ENCODE results near the gene RAPGEF5. TPM values are rescaled to one million over a fixed set of nuclear protein-coding genes. Genes with fewer than 3 reads are reported as not detected.

The RAPGEF5 gene
- total RNA-seq, 1 experiment from 2014 or later, result 15.6 TPM

GRCh38 chr7:22087861-22088260 is 269.1 kb downstream of the RAPGEF5 start:
- ATAC-seq (no peak), DNase-seq (ENCODE audit: low read depth, low spot score) (no peak)
- BruUV-seq (replicated peaks), result no TSS peak
- Histone ChIP-seq H3K9me2 (ENCODE audit: insufficient read depth) (no peaks in the 10 kb centered on the region), H2AFZ (ENCODE audit: low read depth, low read length, poor library complexity, severe bottlenecking) (no peak overlapping the region), H3K4me1 (ENCODE audit: control insufficient read depth in 1 of 2, insufficient read depth in 2 of 2, low read length in 2 of 2) (peaks cover 5 to 8% of the 10 kb centered on the region in 2 experiments; a peak in 3 of 4 replicates), H4K20me1 (ENCODE audit: insufficient read depth) (no peaks in the 10 kb centered on the region), H3K9ac (ENCODE audit: low read length) (no peak overlapping the region), H3K36me3 (ENCODE audit: control insufficient read depth in 1 of 2, insufficient read depth in 2 of 2, low read length in 2 of 2) (no peaks in the 10 kb centered on the region), H3K27me3 (ENCODE audit: insufficient read depth, low read length) (no peaks in the 10 kb centered on the region), H3K79me2 (ENCODE audit: insufficient read depth, low read length) (no peaks in the 10 kb centered on the region), H3K27ac (ENCODE audit: low read depth, low read length) (no peak overlapping the region), H3K9me3 (ENCODE audit: control insufficient read depth in 1 of 2, insufficient read depth in 1 of 2, low read depth in 1 of 2, low read length in 2 of 2) (no peaks in the 10 kb centered on the region), H3K4me3 (replicated peaks in 1 of 2; ENCODE audit: low read depth in 1 of 2, low read length in 2 of 2) (no peak overlapping the region), H3K4me2 (ENCODE audit: low read length) (no peak overlapping the region)
- RAD21 ChIA-PET (ENCODE audit: low non-redundant PET in 1 of 2, low total read pairs in 2 of 2, uncharacterized antibody in 2 of 2, unreplicated experiment in 2 of 2), result no interaction called here
- TF ChIP-seq CTCF (IDR thresholded peaks at IDR 0.05 in 2 of 3, conservative IDR thresholded peaks at IDR 0.05 in 1 of 3; ENCODE audit: borderline replicate concordance in 1 of 3, insufficient read depth in 1 of 3, low read depth in 2 of 3, low read length in 2 of 3) (no peak), POLR2AphosphoS5 (IDR thresholded peaks at IDR 0.05; ENCODE audit: low read depth, low read length) (no peak), ELF1 (IDR thresholded peaks at IDR 0.05; ENCODE audit: borderline replicate concordance, low read depth) (no peak), EZH2phosphoT487 (IDR thresholded peaks at IDR 0.05; ENCODE audit: borderline replicate concordance) (no peak), REST (IDR thresholded peaks at IDR 0.05; ENCODE audit: low read depth) (no peak), SIN3A (IDR thresholded peaks at IDR 0.05; ENCODE audit: low read depth) (no peak), JUND (IDR thresholded peaks at IDR 0.05) (no peak), YY1 (IDR thresholded peaks at IDR 0.05; ENCODE audit: extremely low read depth, insufficient replicate concordance, low read depth, low read length) (no peak), CEBPB (IDR thresholded peaks at IDR 0.05; ENCODE audit: low read depth) (no peak), FOSL1 (IDR thresholded peaks at IDR 0.05; ENCODE audit: low read depth) (no peak), EGR1 (IDR thresholded peaks at IDR 0.05; ENCODE audit: low read depth) (no peak)
- intact Hi-C loops (cut with micrococcal nuclease), result no loop called here
- POLR2A ChIA-PET, result no interaction called here
- CTCF ChIA-PET, result no interaction called here
